Subcutaneous adipose tissue (tissue), 4 donors: ENCODE measurements around the gene FRMD5. TPM values are rescaled to one million over a fixed set of nuclear protein-coding genes. Genes with fewer than 3 reads are reported as not detected.

Experiments
- CTCF ChIP-seq: fragments of 450-650 bp; IDR thresholded peaks from one replicate; pipeline ENCODE4 v1.5.1; 2016; ENCODE audit warnings: low read depth, mild to moderate bottlenecking, control low read depth, antibody characterized with exemption, moderate library complexity
- total RNA-seq, 4 donors: library from RNA; depleted of rRNA; stranded (reverse); fragments of >200 nt; gene quantifications; one replicate each; pipeline ENCODE4 v1.1.0, GENCODE V29; 2016

FRMD5 gene
- total RNA-seq, 4 donors from 2014 or later = 0.34 TPM; not detected in 3

- no peak for TF ChIP-seq CTCF
These were observed 110.9 kb downstream of the FRMD5 start for GRCh38 chr15:44084171-44084570.

GRCh38 chr15:44082558-44083157, 112.4 kb downstream of the FRMD5 start:
- TF ChIP-seq CTCF = no peak

GRCh38 chr15:44081026-44082013, 113.8 kb downstream of the FRMD5 start:
- no peak for TF ChIP-seq CTCF

GRCh38 chr15:44075535-44075934, 119.5 kb downstream of the FRMD5 start:
- no peak for TF ChIP-seq CTCF

GRCh38 chr15:44069489-44069888, 125.6 kb downstream of the FRMD5 start:
- no peak for TF ChIP-seq CTCF

- no peak for TF ChIP-seq CTCF
These were observed 126.7 kb downstream of the FRMD5 start for GRCh38 chr15:44068347-44068746.

- no peak for TF ChIP-seq CTCF
These were observed 128.8 kb downstream of the FRMD5 start for GRCh38 chr15:44066211-44066827.
